Measurements from ENCODE around the gene TCF12.
"Not testable (repeated sequence)": the region's sequence is repeated elsewhere in the genome, so short reads cannot be mapped to it uniquely, and the experiment has no call there.

The TCF12 gene

DNA sequence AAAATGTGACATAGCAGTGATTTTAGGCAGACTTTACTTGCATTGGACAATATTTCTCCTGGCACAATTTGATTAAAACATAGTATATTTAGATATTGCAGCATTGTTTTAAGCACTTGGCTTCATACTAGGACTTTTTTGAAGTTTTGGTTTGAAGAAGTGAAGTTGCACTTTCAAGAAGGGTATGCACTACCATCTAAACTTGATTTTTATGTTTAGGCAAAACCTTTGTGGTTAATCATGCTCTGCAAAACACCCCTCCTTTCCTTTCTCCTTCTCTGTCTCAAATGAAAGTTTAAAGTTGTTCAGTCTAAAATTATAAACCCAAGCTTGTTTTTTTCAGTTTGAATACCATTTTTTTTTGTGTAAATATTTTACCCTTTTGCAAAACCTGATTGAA is 173.8 kb downstream of the TCF12 start:
- TF ChIP-seq CTCF (IDR thresholded peaks at IDR 0.05; ENCODE audit: borderline replicate concordance, control extremely low read depth, extremely low read depth, insufficient read depth, missing control alignments) = no peak
- no peak for DNase-seq (ENCODE audit: low spot score)
- in situ Hi-C loops (cut with MboI; ENCODE audit: low sequenced_read_pairs, unreplicated experiment) = no loop called here

DNA sequence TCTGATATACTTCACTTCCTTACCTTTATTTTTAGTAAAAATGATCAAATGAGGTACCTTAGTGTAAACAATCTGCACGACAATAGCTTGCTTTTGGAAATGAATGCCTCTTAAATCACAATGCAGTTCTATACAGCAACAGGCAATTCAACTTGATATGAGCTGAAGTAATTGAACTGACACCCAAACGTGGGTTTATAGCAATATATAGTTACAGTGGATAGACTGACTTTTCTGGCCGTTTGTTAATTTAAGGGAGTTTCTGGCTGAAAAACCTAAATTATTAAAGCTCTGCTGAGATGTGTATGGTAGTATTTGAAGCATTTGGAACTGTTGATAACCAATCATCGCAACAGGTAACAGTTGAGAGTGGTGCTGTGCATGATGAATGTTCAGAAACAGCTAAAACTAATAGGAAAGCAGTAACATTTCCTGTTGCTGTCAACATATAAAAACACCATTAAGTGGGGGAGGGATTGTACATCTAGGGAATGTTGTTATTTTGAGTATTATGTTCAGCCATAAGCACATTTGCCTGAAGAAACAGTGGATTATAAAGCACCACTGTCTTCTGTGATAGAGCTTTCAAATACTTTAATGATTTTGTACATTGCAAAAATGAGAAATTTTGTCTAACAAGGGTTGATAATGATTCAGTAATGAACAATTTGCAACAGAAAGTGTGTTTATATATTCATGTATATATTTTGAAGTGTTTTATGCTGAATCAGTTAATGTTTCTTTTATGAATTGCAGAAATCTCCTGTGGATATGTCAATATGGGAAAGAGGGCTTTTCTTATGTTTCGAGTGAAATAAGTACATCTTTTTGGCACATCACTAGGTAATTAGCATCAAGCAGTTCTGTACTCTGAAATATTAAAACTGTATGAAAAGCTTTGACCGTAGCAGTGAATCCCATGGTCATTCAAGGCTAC is 176.1 kb downstream of the TCF12 start:
- no peak for DNase-seq (ENCODE audit: low spot score)
- no peak for TF ChIP-seq CTCF (IDR thresholded peaks at IDR 0.05; ENCODE audit: borderline replicate concordance, control extremely low read depth, extremely low read depth, insufficient read depth, missing control alignments)
- in situ Hi-C loops (cut with MboI; ENCODE audit: low sequenced_read_pairs, unreplicated experiment) = no loop called here

GRCh38 chr15:57095896-57096295 is 177.5 kb downstream of the TCF12 start:
- no peak for TF ChIP-seq CTCF (IDR thresholded peaks at IDR 0.05; ENCODE audit: borderline replicate concordance, control extremely low read depth, extremely low read depth, insufficient read depth, missing control alignments)
- in situ Hi-C loops (cut with MboI; ENCODE audit: low sequenced_read_pairs, unreplicated experiment) = no loop called here
- no peak for DNase-seq (ENCODE audit: low spot score)

GRCh38 chr15:57097246-57097645 is 178.8 kb downstream of the TCF12 start:
- DNase-seq (ENCODE audit: low spot score) = no peak
- TF ChIP-seq CTCF (IDR thresholded peaks at IDR 0.05; ENCODE audit: borderline replicate concordance, control extremely low read depth, extremely low read depth, insufficient read depth, missing control alignments) = no peak
- in situ Hi-C loops (cut with MboI; ENCODE audit: low sequenced_read_pairs, unreplicated experiment) = no loop called here

- DNase-seq (ENCODE audit: low spot score); in situ Hi-C loops (cut with MboI; ENCODE audit: low sequenced_read_pairs, unreplicated experiment): not testable (repeated sequence)
Measured at GRCh38 chr15:57097919-57098543, 179.6 kb downstream of the TCF12 start.

DNA sequence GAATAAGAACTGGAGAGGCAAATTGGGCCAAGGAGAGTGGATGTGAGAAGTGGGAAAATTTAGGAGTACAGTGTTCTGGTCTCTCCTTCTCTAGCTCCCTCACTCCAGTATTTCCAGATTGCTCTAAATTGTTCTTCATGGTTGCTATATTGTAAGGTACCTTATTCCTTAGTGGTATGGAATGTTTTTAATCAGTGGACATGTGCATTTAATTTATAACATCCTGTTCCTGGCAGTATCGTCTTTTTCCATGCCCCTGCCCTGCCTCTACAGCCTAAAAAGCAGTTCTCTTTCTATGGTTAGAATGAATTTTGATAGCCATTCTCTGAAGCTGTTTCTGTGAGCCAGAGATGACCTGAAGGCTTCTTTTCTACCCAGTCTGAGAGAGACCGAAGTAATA is 180.5 kb downstream of the TCF12 start:
- DNase-seq (ENCODE audit: low spot score) = no peak
- in situ Hi-C loops (cut with MboI; ENCODE audit: low sequenced_read_pairs, unreplicated experiment) = no loop called here
- no peak for TF ChIP-seq CTCF (IDR thresholded peaks at IDR 0.05; ENCODE audit: borderline replicate concordance, control extremely low read depth, extremely low read depth, insufficient read depth, missing control alignments)

- in situ Hi-C loops (cut with MboI; ENCODE audit: low sequenced_read_pairs, unreplicated experiment) = no loop called here
- TF ChIP-seq CTCF (IDR thresholded peaks at IDR 0.05; ENCODE audit: borderline replicate concordance, control extremely low read depth, extremely low read depth, insufficient read depth, missing control alignments) = no peak
- DNase-seq (ENCODE audit: low spot score) = no peak
Measured at GRCh38 chr15:57100136-57100539, 181.7 kb downstream of the TCF12 start.
